ENCODE data around the gene STK25. TPM values are rescaled to one million over a fixed set of nuclear protein-coding genes. Genes with fewer than 3 reads are reported as not detected.

STK25 gene
- total RNA-seq, 2 experiments from 2014 or later: 120 to 201 TPM

GRCh38 chr2:241532733-241533601 lies 24.6 kb upstream of the STK25 start:
- no peak overlapping the region for H3K4me3 ChIP-seq (ENCODE audit: low read depth, low read length, poor library complexity, severe bottlenecking)
- no peaks in the 10 kb centered on the region for H3K4me1 ChIP-seq (ENCODE audit: insufficient read depth, low read length, poor library complexity, severe bottlenecking)
- H3K79me2 ChIP-seq (ENCODE audit: insufficient read depth, low read depth, low read length): no peaks in the 10 kb centered on the region
- intact Hi-C loops (cut with micrococcal nuclease; ENCODE audit: unreplicated experiment): no loop called here
- DNase-seq (ENCODE audit: low spot score): no peak
- H3K36me3 ChIP-seq (ENCODE audit: insufficient read depth, low read length): no peaks in the 10 kb centered on the region
- CTCF ChIA-PET (ENCODE audit: unreplicated experiment): no interaction called here
- no peak overlapping the region for H2AFZ ChIP-seq (ENCODE audit: low read length)
- H3K9me3 ChIP-seq (ENCODE audit: low read length): no peaks in the 10 kb centered on the region
- H4K20me1 ChIP-seq (ENCODE audit: insufficient read depth, low read length): no peaks in the 10 kb centered on the region
- H3K27ac ChIP-seq (ENCODE audit: low read depth, low read length, poor library complexity, severe bottlenecking): no peak overlapping the region
- no peak overlapping the region for H3K4me2 ChIP-seq (ENCODE audit: low read length)
- H3K9me2 ChIP-seq (ENCODE audit: insufficient read depth, low read length): no peaks in the 10 kb centered on the region
- TF ChIP-seq EZH2phosphoT487 (IDR thresholded peaks at IDR 0.05; ENCODE audit: borderline replicate concordance, low read depth, low read length) (no peak), CTCF (conservative IDR thresholded peaks at IDR 0.05; ENCODE audit: low read length) (no peak)
- POLR2A ChIA-PET: interaction anchor here (0.6 to 0.7 kb wide), 2 partner anchors 78 to 947 kb away, joined by 3 to 5 read pairs; no protein-coding TSS in a partner anchor
- no TSS peak for BruUV-seq (replicated peaks)

GRCh38 chr2:241532168-241532567 lies 23.8 kb upstream of the STK25 start:
- BruUV-seq (replicated peaks): no TSS peak
- POLR2A ChIA-PET: interaction anchor here (0.6 kb wide), 1 partner anchor 77 kb away, joined by 3 read pairs; no protein-coding TSS in a partner anchor
- TF ChIP-seq CTCF (conservative IDR thresholded peaks at IDR 0.05; ENCODE audit: low read length): no peak
- TF ChIP-seq EZH2phosphoT487 (IDR thresholded peaks at IDR 0.05; ENCODE audit: borderline replicate concordance, low read depth, low read length): no peak
- CTCF ChIA-PET (ENCODE audit: unreplicated experiment): no interaction called here
- Histone ChIP-seq H2AFZ (ENCODE audit: low read length) (no peak overlapping the region), H3K4me2 (ENCODE audit: low read length) (no peak overlapping the region), H3K79me2 (ENCODE audit: insufficient read depth, low read depth, low read length) (no peaks in the 10 kb centered on the region), H3K4me1 (ENCODE audit: insufficient read depth, low read length, poor library complexity, severe bottlenecking) (no peaks in the 10 kb centered on the region), H3K9me3 (ENCODE audit: low read length) (no peaks in the 10 kb centered on the region), H3K27ac (ENCODE audit: low read depth, low read length, poor library complexity, severe bottlenecking) (no peak overlapping the region), H3K9me2 (ENCODE audit: insufficient read depth, low read length) (no peaks in the 10 kb centered on the region), H3K36me3 (ENCODE audit: insufficient read depth, low read length) (no peaks in the 10 kb centered on the region), H3K4me3 (ENCODE audit: low read depth, low read length, poor library complexity, severe bottlenecking) (no peak overlapping the region), H4K20me1 (ENCODE audit: insufficient read depth, low read length) (no peaks in the 10 kb centered on the region)
- DNase-seq (ENCODE audit: low spot score): no peak
- intact Hi-C loops (cut with micrococcal nuclease; ENCODE audit: unreplicated experiment): no loop called here

GRCh38 chr2:241531161-241531722 lies 22.9 kb upstream of the STK25 start:
- H3K9me2 ChIP-seq (ENCODE audit: insufficient read depth, low read length): no peaks in the 10 kb centered on the region
- no peaks in the 10 kb centered on the region for H3K36me3 ChIP-seq (ENCODE audit: insufficient read depth, low read length)
- no peaks in the 10 kb centered on the region for H3K79me2 ChIP-seq (ENCODE audit: insufficient read depth, low read depth, low read length)
- no peak overlapping the region for H3K27ac ChIP-seq (ENCODE audit: low read depth, low read length, poor library complexity, severe bottlenecking)
- intact Hi-C loops (cut with micrococcal nuclease; ENCODE audit: unreplicated experiment): no loop called here
- no TSS peak for BruUV-seq (replicated peaks)
- no peaks in the 10 kb centered on the region for H3K9me3 ChIP-seq (ENCODE audit: low read length)
- no peak overlapping the region for H3K4me3 ChIP-seq (ENCODE audit: low read depth, low read length, poor library complexity, severe bottlenecking)
- DNase-seq (ENCODE audit: low spot score): no peak
- POLR2A ChIA-PET: interaction anchor here (0.6 kb wide), 1 partner anchor 14 kb away, joined by 3 read pairs; no protein-coding TSS in a partner anchor
- CTCF ChIA-PET (ENCODE audit: unreplicated experiment): no interaction called here
- no peak overlapping the region for H2AFZ ChIP-seq (ENCODE audit: low read length)
- H3K4me2 ChIP-seq (ENCODE audit: low read length): no peak overlapping the region
- H4K20me1 ChIP-seq (ENCODE audit: insufficient read depth, low read length): no peaks in the 10 kb centered on the region
- H3K4me1 ChIP-seq (ENCODE audit: insufficient read depth, low read length, poor library complexity, severe bottlenecking): no peaks in the 10 kb centered on the region
- TF ChIP-seq EZH2phosphoT487 (IDR thresholded peaks at IDR 0.05; ENCODE audit: borderline replicate concordance, low read depth, low read length): no peak
- no peak for TF ChIP-seq CTCF (conservative IDR thresholded peaks at IDR 0.05; ENCODE audit: low read length)
